SK-N-SH treated with all-trans-retinoic acid at 6 μM for 48 hours (cell line): Measurements from ENCODE around the gene DDX39A.

Source experiments
- ATAC-seq: fragments of 200-7000 bp; cut with Tn5 transposase; 3 replicates; pipeline ENCODE4 v1.9.1; 2020; ENCODE audit warnings: mild to moderate bottlenecking, moderate library complexity
- ARNTL ChIP-seq: fragments of 450-650 bp; formaldehyde crosslinking; IDR thresholded peaks from 2 replicates; pipeline ENCODE4 v1.5.0; 2020; ENCODE audit warnings: low read depth, mild to moderate bottlenecking, moderate library complexity, borderline replicate concordance
- BACH2 ChIP-seq: fragments of 250-450 bp; sonication (Bioruptor Pico); IDR thresholded peaks from 2 replicates; pipeline ENCODE4 v1.9.0; 2021; ENCODE audit warnings: mild to moderate bottlenecking, borderline replicate concordance
- CREB5 ChIP-seq: fragments of 250-450 bp; sonication (Bioruptor Pico); IDR thresholded peaks from 2 replicates; pipeline ENCODE4 v1.5.1; 2020; ENCODE audit warnings: low read depth, mild to moderate bottlenecking, moderate library complexity
- CSRNP3 ChIP-seq: fragments of 250-450 bp; sonication (Bioruptor Pico); IDR thresholded peaks from 2 replicates; pipeline ENCODE4 v1.5.1; 2021; ENCODE audit warnings: mild to moderate bottlenecking, moderate library complexity
- ESRRG ChIP-seq: fragments of 250-450 bp; sonication (Bioruptor Pico); IDR thresholded peaks from 2 replicates; pipeline ENCODE4 v1.6.1; 2021; ENCODE audit warnings: mild to moderate bottlenecking
- OSR1 ChIP-seq: fragments of 250-450 bp; sonication (Bioruptor Pico); IDR thresholded peaks from 2 replicates; pipeline ENCODE4 v1.8.0; 2022; ENCODE audit warnings: moderate library complexity, mild to moderate bottlenecking, inconsistent platforms
- POU6F1 ChIP-seq: fragments of 250-450 bp; sonication (Bioruptor Pico); IDR thresholded peaks from 2 replicates; pipeline ENCODE4 v1.8.0; 2021; ENCODE audit warnings: low read depth, mild to moderate bottlenecking, moderate library complexity, borderline replicate concordance
- PPARA ChIP-seq: fragments of 250-450 bp; sonication (Bioruptor Pico); IDR thresholded peaks from 2 replicates; pipeline ENCODE4 v1.5.0; 2020; ENCODE audit warnings: mild to moderate bottlenecking, borderline replicate concordance
- RARB ChIP-seq: fragments of 250-450 bp; sonication (Bioruptor Pico); IDR thresholded peaks from 2 replicates; pipeline ENCODE4 v1.8.0; 2021; ENCODE audit warnings: mild to moderate bottlenecking, moderate library complexity
- TOX ChIP-seq: fragments of 250-450 bp; sonication (Bioruptor Pico); IDR thresholded peaks from 2 replicates; pipeline ENCODE4 v1.8.0; 2021; ENCODE audit warnings: mild to moderate bottlenecking, moderate library complexity, borderline replicate concordance
- TSHZ2 ChIP-seq: fragments of 250-450 bp; sonication (Bioruptor Pico); IDR thresholded peaks from 2 replicates; pipeline ENCODE4 v1.5.0; 2020; ENCODE audit warnings: mild to moderate bottlenecking, moderate library complexity
- ZC3H10 ChIP-seq: fragments of 250-450 bp; sonication (Bioruptor Pico); IDR thresholded peaks from 2 replicates; pipeline ENCODE4 v1.5.1; 2021; ENCODE audit warnings: mild to moderate bottlenecking, moderate library complexity
- ZFP3 ChIP-seq: fragments of 250-450 bp; sonication (Bioruptor Pico); IDR thresholded peaks from 2 replicates; pipeline ENCODE4 v1.5.0; 2020; ENCODE audit warnings: mild to moderate bottlenecking, moderate library complexity
- ZNF565 ChIP-seq: fragments of 450-650 bp; formaldehyde crosslinking; conservative IDR thresholded peaks from 2 replicates; pipeline ENCODE4 v1.5.0; 2020; ENCODE audit warnings: low read depth, mild to moderate bottlenecking, moderate library complexity
- ZNF70 ChIP-seq: fragments of 450-650 bp; formaldehyde crosslinking; IDR thresholded peaks from 2 replicates; pipeline ENCODE4 v1.5.0; 2020; ENCODE audit warnings: mild to moderate bottlenecking, moderate library complexity
- ZNF8 ChIP-seq: fragments of 450-650 bp; formaldehyde crosslinking; IDR thresholded peaks from 2 replicates; pipeline ENCODE4 v1.5.0; 2020; ENCODE audit warnings: mild to moderate bottlenecking, moderate library complexity

Gene DDX39A

GRCh38 chr19:14434543-14435319, 15.6 kb upstream of the DDX39A start:
- TF ChIP-seq TOX (CRISPR knock-in tag) (no peak), BACH2 (CRISPR knock-in tag) (no peak), TSHZ2 (CRISPR knock-in tag) (no peak), ZFP3 (CRISPR knock-in tag) (no peak), POU6F1 (no peak), RARB (no peak), ZNF8 (no peak)
- TF ChIP-seq, all 23 proteins: peak for 0
- ATAC-seq, result peak; percentile 87

GRCh38 chr19:14433554-14434501, 14.7 kb upstream of the DDX39A start:
- ATAC-seq, result peak; percentile 45
- TF ChIP-seq BACH2 (CRISPR knock-in tag), result no peak
- TF ChIP-seq ZNF70, result no peak

GRCh38 chr19:14432791-14433553, 13.8 kb upstream of the DDX39A start, which contains the start of gene PKN1:
PKN1 (plus strand) TSS chr19:14433306; CDS start chr19:14433522, 216 bp downstream.
- ATAC-seq, result peak; percentile 9; the same call in 2 of the 3 replicates
- TF ChIP-seq CSRNP3 (no peak), ZNF70 (peak; percentile 65; the same call in 1 of the 2 replicates), ZC3H10 (CRISPR knock-in tag) (no peak), TOX (CRISPR knock-in tag) (no peak)

GRCh38 chr19:14430712-14431111, 11.6 kb upstream of the DDX39A start:
- ATAC-seq, result no peak
- TF ChIP-seq ZFP3 (CRISPR knock-in tag) (no peak), RARB (no peak), BACH2 (CRISPR knock-in tag) (no peak), PPARA (CRISPR knock-in tag) (no peak), CREB5 (CRISPR knock-in tag) (no peak), CSRNP3 (no peak), ESRRG (CRISPR knock-in tag) (no peak), ZNF70 (no peak), POU6F1 (no peak), TSHZ2 (CRISPR knock-in tag) (no peak), OSR1 (CRISPR knock-in tag) (no peak), ZNF565 (no peak), ARNTL (CRISPR knock-in tag) (no peak), ZNF8 (no peak)
